ENCODE results near the gene ELF3. TPM values are rescaled to one million over a fixed set of nuclear protein-coding genes. Genes with fewer than 3 reads are reported as not detected.
"Not testable (repeated sequence)": the region's sequence is repeated elsewhere in the genome, so short reads cannot be mapped to it uniquely, and the experiment has no call there.

The ELF3 gene
- total RNA-seq (2014; rRNA removed): 0.06 TPM in 1 of 2 replicates, not detected in the other
- 0.17 TPM for polyA plus RNA-seq (2012)

GRCh38 chr1:202010180-202011015 lies at the start of gene ELF3:
ELF3 (plus strand) TSS chr1:202010587; CDS start chr1:202011137, 550 bp downstream.
- no peak for DNase-seq (ENCODE audit: low read depth)

DNA sequence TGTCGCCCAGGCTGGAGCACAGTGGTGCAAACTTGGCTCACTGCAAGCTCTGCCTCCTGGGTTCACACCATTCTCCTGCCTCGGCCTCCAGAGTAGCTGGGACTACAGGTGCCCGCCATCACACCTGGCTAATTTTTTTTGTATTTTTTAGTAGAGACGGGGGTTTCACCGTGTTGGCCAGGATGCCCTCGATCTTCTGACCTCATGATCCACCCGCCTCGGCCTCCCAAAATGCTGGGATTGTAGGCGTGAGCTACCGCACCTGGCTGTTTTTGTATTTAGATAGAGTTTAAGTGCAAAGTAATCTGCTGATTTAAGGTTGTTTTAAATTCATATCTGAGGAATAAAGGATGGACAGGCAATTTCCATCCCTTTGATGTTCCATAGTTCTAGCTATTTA lies 48.0 kb upstream of the ELF3 start:
- not testable (repeated sequence) for DNase-seq (ENCODE audit: low read depth)

DNA sequence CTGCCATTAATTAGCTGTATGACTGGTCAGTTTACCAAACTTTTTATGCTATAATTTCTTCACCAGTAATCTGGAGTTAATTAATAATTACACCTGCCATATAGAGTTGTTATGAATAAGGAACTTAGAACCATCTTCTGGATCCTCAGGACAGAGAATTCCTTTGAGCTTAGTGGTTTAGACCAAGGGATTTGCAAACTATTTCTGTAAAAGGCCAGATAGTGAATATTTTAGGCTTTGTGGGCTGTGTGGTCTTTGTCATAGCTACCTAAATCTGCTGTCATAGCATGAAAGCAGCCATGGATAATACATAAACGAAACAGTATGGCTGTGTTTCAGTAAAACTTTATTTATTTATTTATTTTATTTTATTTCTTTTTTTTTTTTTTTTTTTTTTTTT lies 46.1 kb upstream of the ELF3 start:
- DNase-seq (ENCODE audit: low read depth): peak; percentile 35

GRCh38 chr1:201966171-201966570 lies 44.2 kb upstream of the ELF3 start:
- DNase-seq (ENCODE audit: low read depth): no peak

DNA sequence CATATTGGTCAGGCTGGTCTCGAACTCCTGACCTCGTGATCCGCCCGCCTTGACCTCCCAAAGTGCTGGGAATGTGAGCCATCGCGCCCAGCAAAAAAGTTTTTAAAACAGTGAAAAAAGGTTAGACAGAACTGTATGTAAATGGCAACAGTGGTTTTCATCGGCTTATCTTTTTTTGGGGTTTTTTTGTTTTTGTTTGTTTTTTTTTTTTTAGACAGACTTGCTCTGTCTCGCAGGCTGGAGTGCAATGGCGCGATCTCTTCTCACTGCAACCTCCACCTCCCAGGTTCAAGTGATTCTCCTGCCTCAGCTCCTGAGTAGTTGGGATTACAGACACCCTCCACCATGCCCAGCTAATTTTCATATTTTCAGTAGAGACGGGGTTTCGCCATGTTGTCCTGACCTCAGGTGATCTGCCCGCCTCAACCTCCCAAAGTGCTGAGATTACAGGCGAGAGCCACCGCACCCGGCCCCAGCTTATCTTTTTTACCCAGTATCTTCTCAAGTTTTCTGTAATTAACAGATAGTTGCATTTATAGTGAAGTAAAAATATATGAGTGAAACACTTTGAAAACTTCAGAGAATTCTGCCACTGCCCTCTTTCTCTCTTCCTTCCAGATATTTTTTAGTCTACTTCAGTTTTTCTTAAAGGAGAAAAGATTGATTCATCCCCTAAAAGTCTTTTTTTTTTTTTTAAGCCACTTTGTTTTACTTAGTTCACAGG lies 42.0 kb upstream of the ELF3 start:
- DNase-seq (ENCODE audit: low read depth): no peak

DNA sequence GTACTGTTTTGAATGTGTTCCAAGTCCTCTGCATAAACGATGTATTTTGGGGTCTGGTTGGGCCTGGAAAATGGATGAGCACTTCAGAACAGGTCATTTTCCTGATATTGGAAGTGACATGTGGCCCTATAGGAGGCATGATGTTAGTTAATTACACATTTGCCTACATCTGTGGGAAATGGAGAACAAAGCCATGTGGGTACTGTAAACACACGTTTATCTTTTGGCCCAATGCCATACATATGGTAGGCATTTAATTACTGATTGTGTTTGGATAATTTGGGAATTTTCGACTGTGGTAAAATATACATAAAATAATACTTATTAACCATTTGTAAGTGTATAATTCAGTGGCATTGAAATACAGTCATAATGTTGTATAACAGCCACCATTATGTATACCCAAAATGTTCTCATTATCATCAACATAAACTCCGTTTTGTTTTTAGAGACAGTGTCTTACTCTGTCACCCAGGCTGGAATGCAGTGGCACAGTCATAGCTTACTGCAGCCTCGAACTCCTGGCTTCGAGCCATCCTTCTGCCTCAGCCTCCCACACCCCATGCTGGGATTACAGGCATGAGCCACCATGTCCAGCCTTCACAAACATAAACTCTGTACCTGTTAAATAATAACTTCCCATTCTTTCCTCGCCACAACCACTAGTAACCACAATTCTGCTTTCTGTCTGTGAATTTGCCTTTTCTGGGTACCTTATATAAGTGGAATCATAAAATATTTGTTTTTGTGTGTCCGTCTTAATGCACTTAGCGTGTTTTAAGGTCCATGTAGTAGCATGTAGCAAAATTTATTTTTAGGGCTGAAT lies 39.8 kb upstream of the ELF3 start:
- no peak for DNase-seq (ENCODE audit: low read depth)

- no peak for DNase-seq (ENCODE audit: low read depth)
Measured at GRCh38 chr1:201982082-201982622, 28.2 kb upstream of the ELF3 start.

- DNase-seq (ENCODE audit: low read depth): peak; percentile 82
Measured at GRCh38 chr1:201982623-201983379, 27.6 kb upstream of the ELF3 start, which contains the start of gene RNPEP. RNPEP (plus strand) TSS chr1:201982648; CDS start chr1:201982667, 19 bp downstream.

DNA sequence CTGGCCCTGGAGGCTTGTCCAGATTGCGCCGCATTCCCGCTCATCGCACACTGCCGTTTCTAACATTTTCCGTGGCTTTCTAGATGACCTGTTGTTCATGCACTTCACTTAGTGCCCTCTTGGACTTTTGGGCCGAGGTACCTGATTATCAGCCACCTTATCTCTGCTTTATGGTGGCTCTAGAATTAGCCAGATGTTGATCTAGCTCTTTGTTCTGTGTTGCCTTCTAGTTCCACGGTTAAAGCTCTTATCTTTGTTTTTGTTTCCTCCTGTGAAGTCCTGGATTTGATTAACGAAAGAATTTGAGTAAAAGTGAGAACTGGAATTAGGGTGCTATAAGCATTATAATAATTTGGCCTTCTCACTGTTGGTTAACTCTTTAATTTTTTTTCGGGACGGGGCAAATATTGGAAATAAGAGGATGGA lies 27.0 kb upstream of the ELF3 start:
- no peak for DNase-seq (ENCODE audit: low read depth)

GRCh38 chr1:201984446-201984845 lies 25.9 kb upstream of the ELF3 start:
- DNase-seq (ENCODE audit: low read depth): no peak

- no peak for DNase-seq (ENCODE audit: low read depth)
Measured at GRCh38 chr1:201985355-201985754, 25.0 kb upstream of the ELF3 start.

DNA sequence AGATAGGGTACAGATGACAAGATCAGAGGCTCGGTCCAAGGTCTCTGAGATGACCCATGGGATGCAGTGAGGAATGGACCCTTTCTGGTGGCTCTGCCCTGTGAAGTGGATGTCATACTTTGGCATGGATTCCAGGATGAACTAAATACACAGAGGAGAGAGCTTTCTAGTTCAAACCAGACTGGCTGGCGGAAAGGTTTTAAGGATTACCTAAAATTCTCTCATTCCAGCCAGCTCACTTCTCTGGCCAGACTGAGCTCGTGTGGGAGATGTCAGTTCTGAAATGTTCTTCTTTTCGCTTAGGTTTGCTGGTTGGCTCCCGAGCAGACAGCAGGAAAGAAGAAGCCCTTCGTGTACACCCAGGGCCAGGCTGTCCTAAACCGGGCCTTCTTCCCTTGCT lies 21.8 kb upstream of the ELF3 start:
- DNase-seq (ENCODE audit: low read depth): no peak

- DNase-seq (ENCODE audit: low read depth): no peak
Measured at GRCh38 chr1:201989354-201990128, 20.8 kb upstream of the ELF3 start.

GRCh38 chr1:201990427-201990826 lies 20.0 kb upstream of the ELF3 start:
- no peak for DNase-seq (ENCODE audit: low read depth)

DNA sequence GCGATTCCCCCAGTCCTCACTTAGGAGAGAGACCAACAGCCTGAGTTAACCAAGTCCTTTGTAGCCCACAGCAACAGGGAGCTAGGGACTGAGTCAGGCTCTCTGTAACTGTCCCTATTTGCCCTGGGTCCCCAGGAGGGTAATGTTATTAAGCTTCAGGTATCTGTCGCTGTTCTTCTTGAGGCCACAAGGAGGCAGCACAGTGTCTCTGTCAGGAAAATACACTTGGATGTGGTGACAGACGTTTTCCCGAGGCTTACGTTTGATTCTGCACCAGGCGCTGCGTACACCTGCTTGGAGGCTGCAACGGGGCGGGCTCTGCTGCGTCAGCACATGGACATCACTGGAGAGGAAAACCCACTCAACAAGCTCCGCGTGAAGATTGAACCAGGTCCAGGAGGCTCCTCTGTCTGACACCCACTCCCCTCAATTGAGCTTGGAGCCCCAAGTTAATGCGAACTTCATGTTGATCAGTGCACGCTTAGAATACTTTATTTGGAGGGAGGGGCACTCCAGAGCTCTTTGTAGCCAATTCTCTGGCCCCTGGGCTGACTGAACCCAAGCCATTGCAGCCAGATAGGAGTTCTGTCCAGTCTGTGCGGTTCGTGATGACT lies 10.7 kb upstream of the ELF3 start:
- DNase-seq (ENCODE audit: low read depth): peak; percentile 39

DNA sequence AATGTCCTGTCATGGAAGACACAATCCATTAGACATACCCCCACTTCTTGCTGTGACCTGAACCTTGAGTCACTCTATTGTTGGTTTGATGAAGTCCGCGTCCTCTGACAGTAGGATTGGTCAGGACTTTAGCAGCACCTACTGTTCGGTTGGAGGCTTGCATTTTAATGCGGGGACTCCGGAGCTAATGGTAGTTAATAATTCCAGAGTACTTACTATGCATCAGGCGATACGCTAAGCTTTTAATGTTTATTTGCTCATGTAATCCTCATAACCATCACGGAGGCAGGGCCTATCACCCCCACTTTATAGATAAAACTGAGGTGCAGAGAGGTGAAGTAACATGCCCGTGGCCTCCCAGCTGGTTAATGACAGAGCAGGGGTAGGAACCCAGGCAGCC lies 7.9 kb upstream of the ELF3 start:
- DNase-seq (ENCODE audit: low read depth): no peak

DNA sequence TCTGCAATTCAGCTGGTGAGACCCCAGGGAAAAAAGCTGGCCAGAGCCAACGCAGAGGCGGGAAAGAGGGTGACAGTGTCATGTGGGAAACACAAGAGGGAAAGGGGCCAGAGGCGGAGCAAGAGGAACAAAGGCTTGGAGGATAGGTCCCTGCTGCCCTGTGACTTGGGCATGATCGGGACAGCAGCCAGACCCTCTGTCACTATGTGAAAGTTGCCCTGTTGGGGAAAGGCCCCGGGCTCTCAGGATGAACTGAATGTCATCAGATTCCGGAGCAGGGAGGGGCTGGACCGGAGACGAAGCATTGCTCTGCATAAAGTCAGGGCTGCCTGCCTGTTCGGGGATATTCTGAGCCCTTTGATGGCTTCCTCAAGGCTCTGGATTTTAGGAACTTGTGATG lies 5.7 kb upstream of the ELF3 start:
- DNase-seq (ENCODE audit: low read depth): no peak

GRCh38 chr1:202005958-202006357 lies 4.4 kb upstream of the ELF3 start:
- no peak for DNase-seq (ENCODE audit: low read depth)

DNA sequence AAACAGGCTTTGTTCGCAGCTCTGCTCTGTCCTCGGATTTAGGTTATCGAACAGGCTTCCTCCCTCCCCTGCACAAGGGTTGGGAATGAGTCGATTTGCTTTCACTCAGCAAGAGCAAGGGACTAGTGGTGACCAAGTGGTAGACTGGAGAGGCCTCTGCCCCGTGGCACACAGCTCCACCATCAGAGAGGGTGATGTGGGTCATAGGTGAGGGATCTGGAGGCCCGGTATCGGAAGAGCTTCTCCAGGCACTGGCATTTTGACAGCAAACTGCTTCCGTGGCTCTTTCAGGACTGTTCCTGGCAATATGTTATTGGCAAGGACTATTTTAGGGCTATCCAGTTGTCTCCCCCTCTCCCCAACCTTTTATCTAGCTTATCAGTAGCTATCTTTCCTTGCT lies 3.1 kb upstream of the ELF3 start:
- no peak for DNase-seq (ENCODE audit: low read depth)
